DMS114 treated with DMSO at 0.1 percent for 48 hours (cell line): ENCODE results near the gene SHLD1.
"Not testable (repeated sequence)": the region's sequence is repeated elsewhere in the genome, so short reads cannot be mapped to it uniquely, and the experiment has no call there.

Source experiments
- DNase-seq: peaks from one replicate; lab custom pipeline; 2025; ENCODE audit not compliant: unreplicated experiment; lab: John Stamatoyannopoulos, UW

Gene SHLD1

DNA sequence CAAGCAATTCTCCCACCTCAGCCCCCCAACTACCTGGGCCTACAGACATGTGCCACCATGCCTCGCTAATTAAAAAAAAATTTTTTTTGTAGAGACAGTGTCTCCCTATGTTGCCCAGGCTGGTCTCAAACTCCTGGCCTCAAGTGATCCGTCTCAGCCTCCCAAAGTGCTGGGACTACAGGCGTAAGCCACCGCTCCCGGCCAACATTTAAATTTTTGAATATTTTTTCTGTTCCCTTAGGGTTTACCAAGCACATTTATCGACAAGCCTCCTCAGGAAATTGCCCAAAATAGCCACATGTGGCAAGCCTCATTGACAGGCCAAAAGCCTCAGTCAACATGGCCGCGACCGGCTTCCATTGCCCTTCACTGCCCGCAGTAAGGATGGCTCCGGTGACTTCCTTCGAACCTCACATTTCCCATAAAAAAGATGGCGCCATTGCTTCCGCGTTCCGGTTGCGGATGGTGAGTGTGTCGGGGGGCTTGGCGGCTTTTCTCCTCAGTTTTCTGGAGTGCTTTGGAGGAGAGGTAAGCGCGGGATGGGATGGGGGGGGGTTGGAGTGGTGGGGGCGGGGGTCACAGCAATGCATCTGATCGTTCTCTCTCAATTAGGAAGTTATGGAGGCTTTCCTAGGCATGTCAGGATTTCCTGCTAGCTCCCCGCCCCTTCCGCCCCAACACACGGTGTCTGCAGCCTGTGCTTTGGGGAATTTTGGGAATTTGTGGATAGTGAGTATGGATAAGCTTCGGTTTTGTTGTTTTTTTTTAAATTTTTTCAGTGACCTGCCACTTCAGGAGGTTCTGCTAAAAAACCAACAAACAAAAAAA is at the start of gene SHLD1:
Gene SHLD1, plus strand, starts transcription at position 450 of the 828 bp plus-strand sequence. CDS start 22,465 bp downstream, outside the sequence.
- peak; percentile 89 for DNase-seq

DNA sequence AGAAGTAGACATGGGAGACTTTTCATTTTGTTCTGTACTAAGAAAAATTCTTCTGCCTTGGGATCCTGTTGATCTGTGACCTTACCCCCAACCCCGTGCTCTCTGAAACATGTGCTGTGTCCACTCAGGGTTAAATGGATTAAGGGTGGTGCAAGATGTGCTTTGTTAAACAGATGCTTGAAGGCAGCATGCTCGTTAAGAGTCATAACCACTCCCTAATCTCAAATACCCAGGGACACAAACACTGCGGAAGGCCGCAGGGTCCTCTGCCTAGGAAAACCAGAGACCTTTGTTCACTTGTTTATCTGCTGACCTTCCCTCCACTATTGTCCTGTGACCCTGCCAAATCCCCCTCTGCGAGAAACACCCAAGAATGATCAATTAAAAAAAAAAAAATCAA is 47.9 kb upstream of the SHLD1 start:
- not testable (repeated sequence) for DNase-seq

GRCh38 chr20:5703681-5704101 is 46.5 kb upstream of the SHLD1 start:
- no peak for DNase-seq

DNA sequence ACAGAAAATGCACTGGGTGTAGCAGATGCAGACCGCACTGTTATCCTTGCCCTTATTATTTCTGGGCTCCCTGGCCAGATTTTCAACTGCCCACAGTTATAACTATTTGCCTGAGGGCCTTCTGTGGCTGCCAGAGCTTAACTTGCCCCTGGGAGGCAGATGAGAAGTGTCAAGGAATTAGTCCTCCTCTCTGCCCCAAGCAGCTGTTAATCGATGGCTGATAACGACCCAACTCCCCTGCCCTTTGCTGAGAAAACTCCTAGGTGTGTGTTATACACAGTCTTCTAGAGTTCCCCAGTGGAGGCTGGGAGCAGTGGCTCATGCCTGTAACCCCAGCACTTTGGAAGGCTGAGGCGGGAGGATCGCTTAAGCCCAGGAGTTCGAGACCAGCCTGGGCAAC is 44.4 kb upstream of the SHLD1 start:
- no peak for DNase-seq

DNA sequence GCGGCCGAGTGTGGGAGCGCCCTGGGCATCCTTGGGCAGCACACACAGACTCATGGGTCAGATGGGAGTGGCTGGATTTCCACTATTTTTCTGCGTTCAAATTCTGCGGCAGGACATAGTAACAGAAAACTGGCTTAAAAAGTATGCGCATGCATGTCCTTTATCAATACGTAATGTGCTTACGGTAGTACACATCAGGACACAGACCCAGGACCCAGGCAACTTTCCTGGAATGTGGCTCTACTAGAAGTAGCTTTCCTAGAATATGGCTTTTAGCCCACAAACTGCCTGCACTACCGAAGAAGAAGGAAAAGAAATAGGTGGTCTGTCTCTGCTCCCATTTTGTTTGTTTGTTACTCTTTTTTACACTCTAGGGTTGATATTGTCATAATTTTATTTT is 43.4 kb upstream of the SHLD1 start:
- DNase-seq = no peak

- DNase-seq = no peak
These were observed 39.6 kb upstream of the SHLD1 start for GRCh38 chr20:5710551-5710950.

DNA sequence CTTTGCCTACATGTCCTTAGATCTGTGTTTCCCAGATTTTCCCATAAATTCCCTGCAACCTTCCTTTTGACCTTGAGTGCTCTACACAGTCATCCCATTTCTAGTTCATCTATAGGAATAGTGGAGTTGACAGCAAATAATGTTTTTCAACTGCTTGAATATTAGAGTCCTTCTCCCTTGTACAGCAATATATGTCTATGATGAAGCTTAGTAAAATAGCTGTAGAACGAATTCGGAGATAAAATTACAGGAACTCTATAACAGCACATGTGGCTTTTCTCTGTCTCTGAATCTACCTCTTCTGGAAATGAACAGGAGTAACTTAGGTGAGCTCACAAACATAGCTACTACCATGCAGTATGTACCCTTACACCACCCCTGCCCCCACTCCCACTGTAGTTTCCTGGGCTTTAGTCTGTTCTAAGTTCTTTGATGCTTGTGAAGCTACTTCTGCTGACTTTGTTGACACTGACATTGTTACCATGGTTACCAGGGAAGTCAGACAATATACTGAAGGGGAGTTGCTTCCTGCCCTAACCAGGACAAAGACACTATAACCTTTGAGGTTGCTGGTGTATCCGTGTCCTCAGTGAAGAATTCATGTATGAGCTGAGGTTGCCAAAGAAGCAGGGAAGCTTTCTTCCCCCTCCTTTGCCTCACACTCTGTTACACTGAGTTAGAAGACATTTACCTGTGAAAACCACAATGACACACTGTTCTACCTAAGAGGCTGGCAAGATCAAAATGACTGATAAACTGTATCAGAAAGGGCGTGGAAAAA is 35.8 kb upstream of the SHLD1 start:
- no peak for DNase-seq

DNA sequence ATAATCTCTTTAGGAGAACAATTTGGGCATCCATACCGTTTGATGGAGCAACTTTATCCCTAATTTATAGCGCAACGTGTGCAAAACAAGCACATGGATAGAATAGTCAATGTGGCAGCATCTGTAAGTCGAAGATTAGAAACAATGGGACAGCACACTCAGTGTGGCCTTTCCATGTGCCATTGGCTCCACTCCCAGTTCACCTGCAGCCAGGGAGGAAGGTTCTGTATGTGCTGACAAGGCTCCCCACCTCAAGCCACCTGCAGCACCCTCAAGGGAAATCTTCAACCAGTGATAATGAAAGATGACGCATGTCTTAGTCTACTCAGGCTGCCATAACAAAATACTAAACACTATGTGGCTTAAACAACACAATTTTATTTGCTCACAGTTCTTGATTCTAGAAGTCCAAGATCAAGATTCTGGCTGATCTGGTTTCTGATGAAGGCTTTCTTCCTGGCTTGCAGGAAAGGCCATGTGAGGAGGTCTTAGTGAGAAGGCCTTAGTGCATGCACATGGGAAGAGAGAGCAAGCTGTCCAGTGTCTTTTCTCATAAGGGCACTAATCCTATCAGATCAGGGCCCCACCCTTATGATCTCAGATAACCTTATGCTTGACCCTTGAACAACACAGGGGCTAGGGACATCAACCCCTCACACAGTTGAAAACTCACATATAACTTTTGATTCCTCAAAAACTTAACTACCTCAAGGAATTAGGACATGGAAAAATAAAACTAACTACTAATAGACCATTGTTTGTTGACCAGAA is 34.9 kb upstream of the SHLD1 start:
- no peak for DNase-seq

DNA sequence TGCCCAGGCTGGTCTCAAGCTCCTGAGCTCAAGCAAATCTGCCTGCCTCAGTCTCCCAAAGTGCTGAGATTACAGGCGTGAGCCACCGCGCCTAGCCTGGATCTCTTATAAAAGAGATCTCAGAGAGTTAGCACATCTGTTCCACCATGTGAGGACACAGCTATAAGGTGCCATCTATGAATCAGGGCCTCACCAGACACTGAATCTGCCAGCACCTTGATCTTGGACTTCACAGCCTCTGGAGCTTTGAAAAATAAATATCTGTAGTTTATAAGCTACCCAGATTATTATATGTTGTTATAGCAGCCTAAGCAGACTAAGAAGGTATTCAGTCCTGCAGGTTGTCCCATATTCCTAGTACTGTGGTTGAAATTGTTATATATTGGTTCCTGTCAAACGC is 33.2 kb upstream of the SHLD1 start:
- DNase-seq = no peak

DNA sequence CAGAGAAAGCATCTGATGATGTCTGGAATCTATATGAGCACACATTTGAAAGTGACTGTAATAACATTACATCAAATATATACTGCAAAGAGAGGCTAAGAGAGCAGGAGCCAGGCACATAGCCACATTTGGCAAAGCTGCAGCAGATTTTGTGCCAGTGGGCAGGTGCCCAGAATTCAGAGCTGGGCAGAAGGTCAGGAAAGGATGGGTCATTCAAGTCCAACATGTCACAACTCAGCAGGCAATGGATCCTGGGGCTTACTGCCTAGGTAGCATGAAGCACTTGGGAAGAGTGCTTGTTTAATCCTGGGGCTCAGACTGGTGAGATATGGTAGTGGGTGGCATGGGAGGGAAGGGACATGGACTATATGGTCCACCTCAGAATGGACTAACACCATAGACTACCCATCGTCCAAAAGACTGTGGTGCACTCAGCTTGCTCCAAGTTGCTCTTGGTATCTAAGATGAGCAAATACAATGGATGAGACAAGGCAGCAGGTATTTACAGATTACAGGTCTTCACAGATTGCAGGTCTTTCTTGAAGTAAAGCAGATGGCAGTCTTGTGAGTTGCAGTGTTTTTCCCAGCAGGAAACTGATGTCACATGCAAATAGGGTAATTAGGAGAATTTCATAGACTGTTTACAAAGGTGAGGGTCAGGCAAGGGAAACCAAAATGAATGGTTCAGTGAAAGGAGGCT is 31.2 kb upstream of the SHLD1 start:
- DNase-seq = no peak

GRCh38 chr20:5719861-5720403 is 30.3 kb upstream of the SHLD1 start:
- no peak for DNase-seq

- DNase-seq = no peak
These were observed 29.5 kb upstream of the SHLD1 start for GRCh38 chr20:5720696-5721095.

DNA sequence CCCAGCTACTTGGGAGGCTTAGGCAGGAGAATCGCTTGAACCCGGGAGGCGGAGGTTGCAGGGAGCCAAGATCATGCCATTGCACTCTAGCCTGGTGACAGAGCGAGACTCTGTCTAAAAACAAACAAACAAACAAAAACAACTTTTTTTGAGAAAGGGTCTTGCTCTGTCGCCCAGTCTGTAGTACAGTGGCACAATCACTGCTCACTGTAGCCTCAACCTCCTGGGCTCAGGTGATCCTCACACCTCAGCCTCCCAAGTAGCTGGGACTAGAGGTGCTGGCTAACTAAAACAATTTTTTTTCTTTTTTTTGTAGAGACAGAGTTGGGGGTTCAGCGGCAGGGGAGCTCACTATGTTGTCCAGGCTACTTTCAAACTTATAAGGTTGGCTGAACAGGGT is 28.8 kb upstream of the SHLD1 start:
- not testable (repeated sequence) for DNase-seq

- no peak for DNase-seq
These were observed 27.3 kb upstream of the SHLD1 start for GRCh38 chr20:5722927-5723326.

- DNase-seq = not testable (repeated sequence)
These were observed 25.1 kb upstream of the SHLD1 start for GRCh38 chr20:5725183-5725463.

GRCh38 chr20:5727018-5727515 is 23.1 kb upstream of the SHLD1 start:
- no peak for DNase-seq

DNA sequence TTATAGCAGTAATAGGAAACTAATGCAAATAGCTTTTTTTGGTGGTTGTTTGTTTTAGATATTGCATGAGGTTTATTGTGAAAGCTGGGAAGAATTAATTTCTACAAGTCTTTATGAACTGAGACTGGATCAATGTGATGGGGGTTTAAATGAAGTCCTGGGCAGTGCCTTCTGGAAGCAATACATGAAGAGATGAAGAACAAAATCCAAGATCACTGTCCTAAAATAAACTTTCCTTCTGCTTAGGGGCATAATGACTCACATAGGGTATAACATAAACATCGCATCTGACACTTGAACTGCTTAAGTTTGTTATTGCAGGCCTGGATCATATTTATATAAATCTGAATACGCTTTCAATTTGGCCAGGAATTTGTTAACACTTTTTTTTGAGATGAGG is 20.9 kb upstream of the SHLD1 start:
- DNase-seq = no peak

DNA sequence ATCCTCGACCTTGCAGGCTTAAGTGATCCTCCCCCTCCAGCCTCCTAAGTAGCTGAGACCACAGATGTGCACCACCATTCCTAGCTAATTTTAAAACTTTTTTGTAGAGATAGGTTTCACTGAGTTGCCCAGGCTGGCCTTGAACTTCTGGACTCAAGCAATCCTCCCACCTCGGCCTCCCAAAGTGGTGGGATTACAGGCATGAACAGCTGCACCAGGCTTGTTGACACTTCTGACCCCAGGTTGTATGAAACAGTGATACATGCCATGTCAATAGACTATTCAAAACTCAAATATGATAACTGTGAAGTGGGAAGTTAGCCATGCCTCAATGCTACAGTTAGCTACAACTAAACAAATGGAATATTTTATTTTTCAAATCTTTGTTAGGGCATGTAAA is 20.1 kb upstream of the SHLD1 start:
- DNase-seq = no peak

DNA sequence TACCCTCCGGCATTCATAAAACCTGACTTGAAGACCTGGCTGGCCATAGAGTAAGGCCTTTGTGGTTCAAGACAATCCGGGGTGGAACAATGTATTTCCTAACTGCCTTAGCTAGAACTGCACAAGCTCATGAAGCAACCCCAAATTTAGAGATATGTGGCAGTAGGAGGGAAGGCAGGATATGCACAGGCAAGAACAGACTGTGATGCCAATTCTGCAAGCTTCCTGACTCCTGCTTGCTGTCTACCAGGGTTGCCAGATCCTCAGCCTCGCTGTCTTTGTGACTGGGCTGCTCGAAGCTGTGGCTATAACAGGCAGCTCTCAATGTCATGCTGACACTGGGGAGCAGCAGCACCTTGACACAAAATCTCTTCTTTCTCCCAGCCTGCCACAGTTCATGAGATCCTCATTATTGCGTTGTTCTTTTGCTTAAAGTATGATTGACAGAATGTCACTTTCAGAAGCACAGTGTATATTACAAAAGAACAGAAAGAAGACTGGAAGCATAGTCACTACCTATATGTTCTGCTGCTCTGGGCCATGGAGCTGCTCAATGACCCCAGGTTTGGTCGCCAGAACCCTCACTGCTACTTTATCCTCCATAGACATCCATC is 18.3 kb upstream of the SHLD1 start:
- DNase-seq = no peak

- no peak for DNase-seq
These were observed 15.6 kb upstream of the SHLD1 start for GRCh38 chr20:5734602-5735001.
